Activated naive CD4-positive, alpha-beta T cell treated with anti-CD3 and anti-CD28 coated beads for 36 hours (primary cell): ENCODE measurements around the gene HBEGF. TPM values are rescaled to one million over a fixed set of nuclear protein-coding genes. Genes with fewer than 3 reads are reported as not detected.

Experiments used
- CTCF ChIA-PET: fragments of 350-600 bp; sonication (Branson Sonifier 250); formaldehyde crosslinking; loops from one replicate; lab custom pipeline; 2021; ENCODE audit warnings: antibody characterized with exemption; lab: Charles Lee
- DNase-seq: peaks from one replicate; pipeline ENCODE4 v3.0.0-alpha.2; 2020
- H3K27ac Mint-ChIP-seq: one replicate; pipeline ENCODE4 v1.8.0; 2021; ENCODE audit warnings: mild to moderate bottlenecking, mixed read lengths
- H3K27me3 Mint-ChIP-seq: one replicate; pipeline ENCODE4 v1.8.0; 2021; ENCODE audit warnings: low read depth, mixed read lengths
- H3K36me3 Mint-ChIP-seq: one replicate; pipeline ENCODE4 v1.8.0; 2021; ENCODE audit warnings: low read depth, mixed read lengths
- H3K4me1 Mint-ChIP-seq: one replicate; pipeline ENCODE4 v1.8.0; 2021; ENCODE audit warnings: low read depth, mixed read lengths
- H3K4me3 Mint-ChIP-seq: one replicate; pipeline ENCODE4 v1.8.0; 2021; ENCODE audit warnings: mild to moderate bottlenecking, moderate library complexity, mixed read lengths
- H3K9me3 Mint-ChIP-seq: one replicate; pipeline ENCODE4 v1.8.0; 2021; ENCODE audit warnings: mixed read lengths
- intact Hi-C: fragments of 100-400 bp; cut with micrococcal nuclease; formaldehyde crosslinking; loops from one replicate; pipeline ENCODE4 v1.15.1; 2023
- total RNA-seq, 2 experiments: library from RNA; stranded (reverse); gene quantifications; one replicate each; pipeline ENCODE4 v1.2.3, GENCODE V29; 2021

HBEGF gene, protein sequence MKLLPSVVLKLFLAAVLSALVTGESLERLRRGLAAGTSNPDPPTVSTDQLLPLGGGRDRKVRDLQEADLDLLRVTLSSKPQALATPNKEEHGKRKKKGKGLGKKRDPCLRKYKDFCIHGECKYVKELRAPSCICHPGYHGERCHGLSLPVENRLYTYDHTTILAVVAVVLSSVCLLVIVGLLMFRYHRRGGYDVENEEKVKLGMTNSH
- total RNA-seq, result 1 to 10 TPM; 8.7 to 9.1 TPM

DNA sequence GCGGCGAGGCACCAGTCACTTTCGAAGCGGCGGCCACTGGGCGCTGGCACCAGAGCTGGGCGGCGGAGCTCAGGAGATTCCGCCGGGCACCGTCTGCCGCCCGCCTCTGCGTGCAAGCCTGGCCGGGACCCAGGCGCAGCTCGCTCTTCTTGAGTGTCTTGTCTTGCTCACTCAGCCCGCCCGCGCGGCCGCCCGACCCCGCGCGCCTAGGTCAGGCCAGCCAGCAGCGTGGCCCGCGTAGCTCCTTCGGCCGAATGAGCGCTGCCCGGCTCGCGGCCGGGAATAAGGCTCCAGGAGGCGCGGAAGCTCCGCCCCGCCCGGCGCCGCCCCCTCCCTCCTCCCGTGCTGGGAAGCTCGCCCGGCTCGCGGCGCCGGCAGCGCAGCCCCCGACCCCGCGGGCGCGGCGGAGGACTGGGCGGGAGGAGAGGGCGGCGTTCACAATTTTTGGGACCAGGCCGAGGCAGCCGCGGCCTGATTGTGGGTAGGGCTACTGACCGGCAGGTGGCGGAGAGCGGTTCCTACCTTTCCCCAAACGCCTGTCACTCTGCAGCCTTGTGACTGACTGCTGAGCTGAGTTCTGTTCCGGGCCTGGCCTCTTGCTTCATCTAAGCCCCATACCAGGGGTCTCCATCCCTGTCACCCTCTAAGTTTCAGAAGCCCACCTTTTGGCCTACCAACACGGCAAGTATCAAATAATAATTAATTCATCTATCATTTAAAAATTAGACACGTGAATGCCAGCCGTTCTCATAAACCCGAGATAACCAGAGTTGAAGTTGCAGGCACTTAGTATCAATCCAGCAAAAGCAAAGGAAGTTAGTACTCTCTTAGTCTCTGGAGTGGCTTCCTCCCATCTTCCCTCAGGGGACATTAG, at the start of gene HBEGF:
TSS of gene HBEGF (minus strand) at position 256 of the 874 bp plus-strand sequence. CDS start 275 bp downstream, outside the sequence.
- Mint-ChIP-seq H3K4me3 (peak within 1 kb of the TSS; percentile 75), H3K4me1 (peaks cover 41% of the 10 kb centered on the region), H3K36me3 (peaks cover 18% of the 10 kb centered on the region), H3K9me3 (no peaks in the 10 kb centered on the region), H3K27ac (peak within 1 kb of the TSS; percentile 41), H3K27me3 (peaks cover 8% of the 10 kb centered on the region)
- DNase-seq, result peak; percentile 61
- intact Hi-C loops, result loop anchor here (1.0 kb wide), 2 partner anchors 55 to 102 kb away; partner anchors contain the start of gene ANKHD1
- CTCF ChIA-PET, result interaction anchor here (0.7 to 17.3 kb wide), 16 partner anchors 9 to 365 kb away, joined by 3 to 634 read pairs (median 6); partner anchors contain the start of genes PFDN1 and SLC4A9

DNA sequence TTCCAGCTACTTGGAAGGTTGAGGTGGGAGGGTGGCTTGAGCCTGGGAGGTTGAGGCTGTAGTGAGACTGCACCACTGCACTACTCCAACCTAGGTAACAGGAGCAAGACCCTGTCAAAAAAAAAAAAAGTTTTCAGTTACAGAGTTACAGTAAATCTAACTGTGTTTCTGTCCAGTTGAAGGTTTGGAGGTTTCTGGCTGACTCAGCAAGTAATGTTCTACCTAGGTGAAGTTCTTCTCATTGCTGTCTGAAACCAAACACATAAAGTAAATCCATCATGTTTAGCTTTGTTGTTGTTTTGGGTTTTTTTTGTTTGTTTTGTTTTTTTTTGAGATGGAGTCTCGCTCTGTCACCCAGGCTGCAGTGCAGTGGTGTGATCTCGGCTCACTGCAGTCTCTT, 47.3 kb upstream of the HBEGF start:
- Mint-ChIP-seq H3K4me1 (no peaks in the 10 kb centered on the region), H3K9me3 (no peaks in the 10 kb centered on the region), H3K36me3 (no peaks in the 10 kb centered on the region), H3K27ac (no peak overlapping the region), H3K4me3 (no peak overlapping the region), H3K27me3 (no peaks in the 10 kb centered on the region)
- CTCF ChIA-PET, result interaction anchor here (0.5 to 1.3 kb wide), 5 partner anchors 21 to 1231 kb away, joined by 3 to 4 read pairs (median 3); no protein-coding TSS in a partner anchor
- intact Hi-C loops, result no loop called here
- no peak for DNase-seq

DNA sequence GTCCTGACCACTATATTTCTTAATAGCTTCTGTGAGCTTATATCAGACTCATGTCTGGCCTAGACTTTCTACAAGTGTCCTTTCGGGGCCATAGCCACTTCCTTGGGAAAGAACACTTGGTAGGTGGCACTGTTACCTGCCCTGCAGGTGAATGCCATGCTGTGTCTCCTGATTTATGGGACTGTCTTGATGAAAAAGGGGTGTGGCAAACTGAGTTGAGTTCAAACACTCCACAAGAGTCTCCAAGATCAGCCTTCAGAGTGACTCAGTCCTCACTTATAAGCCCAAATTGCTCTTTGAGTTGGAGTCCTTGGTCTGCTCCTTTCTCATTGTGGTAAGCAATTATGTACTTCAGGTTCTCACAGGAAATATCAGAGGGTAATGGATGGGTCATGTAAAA, 45.3 kb upstream of the HBEGF start:
- intact Hi-C loops, result no loop called here
- no peaks in the 10 kb centered on the region for H3K36me3 Mint-ChIP-seq
- no peak overlapping the region for H3K4me3 Mint-ChIP-seq
- no peaks in the 10 kb centered on the region for H3K4me1 Mint-ChIP-seq
- CTCF ChIA-PET, result no interaction called here
- no peak for DNase-seq
- no peak overlapping the region for H3K27ac Mint-ChIP-seq
- H3K9me3 Mint-ChIP-seq, result no peaks in the 10 kb centered on the region
- no peaks in the 10 kb centered on the region for H3K27me3 Mint-ChIP-seq

DNA sequence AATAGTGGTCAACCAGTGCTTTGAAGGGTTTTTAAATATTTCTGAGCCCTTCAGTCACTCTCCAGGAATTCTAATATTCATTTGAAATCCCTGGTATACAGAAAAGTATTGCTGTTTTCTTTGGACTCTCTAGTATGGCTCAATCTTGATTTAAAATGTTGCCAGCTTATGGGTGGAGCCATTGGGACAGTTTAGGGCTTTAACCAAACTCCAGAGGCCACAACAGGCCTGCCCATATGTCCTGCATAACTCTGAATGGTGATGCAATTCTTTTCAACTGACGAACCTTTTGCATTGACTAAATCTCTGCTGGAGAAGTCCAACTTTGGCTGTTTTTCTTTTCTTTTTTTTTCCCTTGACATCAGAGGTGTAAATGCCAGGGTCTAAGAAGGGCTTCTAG, 44.9 kb upstream of the HBEGF start:
- DNase-seq, result no peak
- intact Hi-C loops, result no loop called here
- Mint-ChIP-seq H3K27ac (no peak overlapping the region), H3K9me3 (no peaks in the 10 kb centered on the region), H3K27me3 (no peaks in the 10 kb centered on the region), H3K36me3 (no peaks in the 10 kb centered on the region), H3K4me1 (no peaks in the 10 kb centered on the region), H3K4me3 (no peak overlapping the region)
- CTCF ChIA-PET, result no interaction called here

DNA sequence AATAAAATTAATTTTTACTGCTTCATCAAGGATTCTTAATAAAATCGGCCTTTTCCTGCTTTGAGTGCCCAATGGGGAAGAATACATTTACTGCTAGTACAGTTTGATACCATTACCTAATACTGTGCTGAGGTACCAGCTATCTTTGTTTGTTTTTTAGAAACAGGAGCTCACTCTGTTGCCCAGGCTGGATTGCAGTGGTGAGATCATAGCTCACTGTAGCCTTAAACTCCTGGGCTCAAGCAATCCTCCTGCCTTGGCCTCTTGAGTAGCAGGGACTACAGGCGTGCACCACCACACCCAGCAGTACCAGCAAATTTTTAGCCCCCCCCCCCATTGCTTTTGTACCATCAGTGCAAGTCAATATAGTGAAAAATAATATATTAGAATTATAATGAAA, 41.6 kb upstream of the HBEGF start:
- CTCF ChIA-PET, result interaction anchor here (0.6 to 1.9 kb wide), 2 partner anchors 16 to 40 kb away, joined by 3 to 5 read pairs; no protein-coding TSS in a partner anchor
- no peak overlapping the region for H3K4me3 Mint-ChIP-seq
- no peaks in the 10 kb centered on the region for H3K36me3 Mint-ChIP-seq

DNA sequence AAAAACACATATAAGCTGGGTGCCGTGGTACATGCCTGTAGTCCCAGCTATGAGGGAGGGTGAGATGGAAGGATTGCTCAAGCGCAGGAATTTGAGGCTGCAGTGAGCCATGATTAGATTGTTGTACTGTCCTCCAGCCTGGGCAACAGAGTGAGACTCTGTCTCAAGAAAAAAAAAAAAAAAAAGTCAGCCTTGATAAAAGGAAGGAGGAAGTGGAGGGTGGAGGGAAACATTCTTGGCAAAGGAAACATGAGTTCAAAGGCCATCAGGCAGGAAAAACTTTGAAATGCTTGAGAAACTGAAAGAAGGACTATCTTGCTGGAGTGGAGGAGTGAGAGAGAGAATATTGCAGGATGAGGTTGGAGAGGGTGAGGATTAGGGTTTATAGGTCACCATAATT, 36.9 kb upstream of the HBEGF start:
- H3K4me1 Mint-ChIP-seq, result peaks cover 16% of the 10 kb centered on the region
- no peak overlapping the region for H3K27ac Mint-ChIP-seq
- no peaks in the 10 kb centered on the region for H3K27me3 Mint-ChIP-seq
- no peak overlapping the region for H3K4me3 Mint-ChIP-seq
- DNase-seq, result no peak
- no peaks in the 10 kb centered on the region for H3K36me3 Mint-ChIP-seq
- intact Hi-C loops, result no loop called here
- peaks cover 1% of the 10 kb centered on the region for H3K9me3 Mint-ChIP-seq
- CTCF ChIA-PET, result interaction anchor here (0.6 to 3.9 kb wide), 2 partner anchors 10 to 415 kb away, joined by 3 to 17 read pairs; no protein-coding TSS in a partner anchor

More for the DNA sequence above, 41.6 kb upstream of the HBEGF start:
- no peak for DNase-seq
- Mint-ChIP-seq H3K9me3 (no peaks in the 10 kb centered on the region), H3K4me1 (peaks cover 3% of the 10 kb centered on the region), H3K27ac (no peak overlapping the region), H3K27me3 (no peaks in the 10 kb centered on the region)
- intact Hi-C loops, result no loop called here

DNA sequence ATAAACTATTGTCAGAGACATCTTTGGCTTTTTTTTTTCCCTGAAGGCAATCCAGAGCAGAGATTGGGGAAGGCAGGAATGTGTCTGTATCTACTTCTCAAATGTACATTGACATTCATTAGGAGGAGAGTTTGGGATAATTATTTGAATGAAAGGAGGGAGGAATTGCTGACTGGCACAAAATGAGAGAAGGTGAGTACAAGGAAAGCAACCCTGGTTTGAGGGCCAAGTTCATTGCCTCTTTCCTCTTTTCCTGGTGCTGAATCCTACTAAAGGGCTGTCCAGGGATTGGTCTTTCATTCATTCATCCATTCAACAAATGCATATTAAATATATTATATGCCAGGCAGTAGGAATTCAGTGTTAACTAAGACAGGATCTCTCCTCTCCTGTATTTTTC, 36.5 kb upstream of the HBEGF start:
- Mint-ChIP-seq H3K27me3 (no peaks in the 10 kb centered on the region), H3K36me3 (no peaks in the 10 kb centered on the region), H3K4me1 (peaks cover 16% of the 10 kb centered on the region), H3K9me3 (peaks cover 1% of the 10 kb centered on the region), H3K27ac (no peak overlapping the region), H3K4me3 (no peak overlapping the region)
- CTCF ChIA-PET, result interaction anchor here (3.9 kb wide), 1 partner anchor 10 kb away, joined by 17 read pairs; no protein-coding TSS in a partner anchor
- DNase-seq, result no peak
- intact Hi-C loops, result loop anchor here (1.0 kb wide), 1 partner anchor 18 kb away; the partner anchor contains the start of gene ANKHD1

DNA sequence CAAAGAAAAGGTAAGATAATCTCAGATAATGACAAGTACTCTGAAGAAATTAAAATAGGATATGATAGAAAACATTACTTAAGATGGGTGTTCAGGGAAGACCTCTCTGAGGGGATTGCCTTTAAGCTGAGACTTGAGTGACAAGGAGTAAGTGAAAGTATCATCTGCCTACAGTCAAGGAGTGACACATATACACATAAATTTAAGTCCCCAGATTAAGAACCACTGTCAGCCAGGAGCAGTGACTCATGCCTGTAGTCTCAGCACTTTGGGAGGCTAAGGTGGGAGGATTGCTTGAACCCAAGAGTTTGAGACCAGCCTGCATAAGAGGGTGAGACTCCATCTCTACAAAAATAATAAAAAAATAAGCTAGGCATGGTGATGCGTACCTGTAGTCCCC, 35.6 kb upstream of the HBEGF start:
- no peaks in the 10 kb centered on the region for H3K36me3 Mint-ChIP-seq
- H3K27ac Mint-ChIP-seq, result peak overlapping the region; percentile 11
- peaks cover 16% of the 10 kb centered on the region for H3K4me1 Mint-ChIP-seq
- peaks cover 1% of the 10 kb centered on the region for H3K9me3 Mint-ChIP-seq
- intact Hi-C loops, result loop anchor here (1.0 kb wide), 1 partner anchor 19 kb away; the partner anchor contains the start of gene ANKHD1
- CTCF ChIA-PET, result interaction anchor here (0.9 to 2.0 kb wide), 2 partner anchors 9 to 19 kb away, joined by 3 to 9 read pairs; no protein-coding TSS in a partner anchor
- H3K4me3 Mint-ChIP-seq, result no peak overlapping the region
- H3K27me3 Mint-ChIP-seq, result no peaks in the 10 kb centered on the region
- peak; percentile 45 for DNase-seq

DNA sequence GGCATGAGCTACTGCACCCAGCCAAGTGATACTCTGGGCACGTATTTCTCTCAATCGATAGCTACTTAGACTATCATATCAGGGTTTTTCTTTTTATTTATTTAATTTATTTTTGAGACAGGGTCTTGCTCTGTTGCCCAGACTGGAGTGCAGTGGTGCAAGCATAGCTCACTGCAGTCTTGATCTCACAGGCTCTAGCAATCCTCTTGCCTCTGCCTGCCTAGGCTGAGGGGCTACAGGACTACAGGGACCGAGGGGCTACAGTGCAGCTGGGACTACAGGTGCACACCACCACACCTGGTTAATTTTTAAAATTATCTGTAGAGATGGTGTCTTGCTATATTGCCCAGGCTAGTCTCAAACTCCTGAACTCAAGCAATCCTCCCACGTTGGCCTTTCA, 34.9 kb upstream of the HBEGF start:
- no peaks in the 10 kb centered on the region for H3K27me3 Mint-ChIP-seq
- CTCF ChIA-PET, result interaction anchor here (0.9 to 2.0 kb wide), 2 partner anchors 8 to 18 kb away, joined by 3 to 9 read pairs; no protein-coding TSS in a partner anchor
- intact Hi-C loops, result no loop called here
- no peaks in the 10 kb centered on the region for H3K36me3 Mint-ChIP-seq
- peaks cover 16% of the 10 kb centered on the region for H3K4me1 Mint-ChIP-seq
- H3K4me3 Mint-ChIP-seq, result no peak overlapping the region
- DNase-seq, result no peak
- H3K9me3 Mint-ChIP-seq, result peaks cover 1% of the 10 kb centered on the region
- no peak overlapping the region for H3K27ac Mint-ChIP-seq

DNA sequence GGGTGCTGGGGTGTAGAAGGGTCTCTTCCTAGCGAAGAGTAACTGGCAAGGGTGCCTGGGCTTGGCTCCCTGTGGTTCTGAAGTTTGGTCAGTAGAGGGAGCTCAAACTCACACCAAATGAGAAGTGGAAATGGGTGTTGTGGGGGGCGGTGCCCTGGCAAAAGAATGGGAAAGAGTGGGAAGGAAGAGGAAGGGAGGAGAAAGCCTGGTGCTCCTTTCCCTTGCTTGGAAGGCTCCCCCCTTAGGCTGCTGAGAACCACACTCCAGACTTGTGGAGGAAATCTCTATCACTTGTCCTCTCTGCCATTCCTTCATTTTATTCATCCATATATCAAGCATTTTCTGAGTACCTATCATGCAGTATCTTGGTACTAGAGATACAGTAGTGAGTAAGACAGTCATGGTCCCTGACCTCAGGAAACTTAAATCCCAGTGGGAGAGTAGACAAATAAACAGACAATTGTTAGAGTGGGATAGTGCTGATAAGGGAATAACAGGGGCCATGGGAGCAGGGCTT, 26.6 kb upstream of the HBEGF start:
- H3K27me3 Mint-ChIP-seq, result no peaks in the 10 kb centered on the region
- CTCF ChIA-PET, result interaction anchor here (0.6 to 4.8 kb wide), 30 partner anchors 9 to 353 kb away, joined by 3 to 26 read pairs (median 5); partner anchors contain the start of genes ANKHD1, HARS1, HARS2 and HBEGF
- H3K36me3 Mint-ChIP-seq, result no peaks in the 10 kb centered on the region
- intact Hi-C loops, result loop anchor here (1.0 kb wide), 2 partner anchors 262 to 347 kb away; no protein-coding TSS in a partner anchor
- DNase-seq, result peak; percentile 58
- no peaks in the 10 kb centered on the region for H3K9me3 Mint-ChIP-seq
- no peak overlapping the region for H3K4me3 Mint-ChIP-seq
- peaks cover 2% of the 10 kb centered on the region for H3K4me1 Mint-ChIP-seq
- no peak overlapping the region for H3K27ac Mint-ChIP-seq

DNA sequence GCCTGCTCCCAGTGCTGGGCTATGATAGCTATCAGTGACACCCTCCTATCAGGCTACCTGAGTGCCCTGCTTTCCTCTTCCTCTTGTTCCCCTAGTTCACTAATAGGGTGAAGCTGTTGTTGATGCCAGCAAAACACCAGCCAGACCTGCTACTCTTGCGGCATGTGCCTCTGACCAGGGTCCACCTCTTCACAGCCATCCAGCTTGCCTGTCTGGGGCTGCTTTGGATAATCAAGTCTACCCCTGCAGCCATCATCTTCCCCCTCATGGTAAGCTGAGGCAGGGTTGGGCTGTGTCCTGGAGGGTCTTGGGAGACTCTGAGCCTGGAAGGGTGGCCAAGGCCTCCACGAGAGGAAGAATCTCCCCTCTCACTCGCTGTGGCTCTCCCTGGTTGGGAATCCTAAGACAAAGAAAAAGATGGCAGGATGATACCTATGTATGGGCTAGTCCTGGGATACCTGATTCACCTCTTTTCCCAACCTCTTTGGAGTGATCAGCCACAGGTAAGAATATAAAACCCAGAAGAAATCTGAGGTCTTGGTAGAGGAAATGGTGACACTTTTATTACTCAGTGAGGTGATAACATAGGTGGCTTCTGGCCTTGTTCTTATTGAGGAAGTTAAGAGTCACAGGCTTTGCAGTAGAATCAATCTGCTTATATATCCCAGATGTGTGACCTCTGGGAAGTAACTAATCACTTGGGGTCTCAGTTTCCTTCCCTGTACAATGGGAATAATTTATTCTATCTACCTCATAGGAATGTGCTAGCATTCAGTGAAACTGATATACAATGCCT, 25.2 kb upstream of the HBEGF start:
- Mint-ChIP-seq H3K9me3 (no peaks in the 10 kb centered on the region), H3K36me3 (no peaks in the 10 kb centered on the region), H3K4me3 (no peak overlapping the region), H3K4me1 (peaks cover 2% of the 10 kb centered on the region), H3K27me3 (no peaks in the 10 kb centered on the region), H3K27ac (no peak overlapping the region)
- intact Hi-C loops, result no loop called here
- no peak for DNase-seq
- CTCF ChIA-PET, result interaction anchor here (1.4 to 4.8 kb wide), 8 partner anchors 10 to 354 kb away, joined by 3 to 26 read pairs (median 12); partner anchors contain the start of genes ANKHD1, IK and NDUFA2
